WTC11 (cell line): ENCODE measurements around the gene EXD3.

ENCODE experiments used
- ATF1 ChIP-seq: sonication (generic); formaldehyde crosslinking; IDR thresholded peaks from 2 replicates; pipeline ENCODE4 v1.8.1; 2023; ENCODE audit warnings: mild to moderate bottlenecking, moderate library complexity, missing genetic modification reagents
- CREM ChIP-seq: sonication (generic); formaldehyde crosslinking; IDR thresholded peaks from 2 replicates; pipeline ENCODE4 v1.8.1; 2022; ENCODE audit warnings: mild to moderate bottlenecking, missing genetic modification reagents, moderate library complexity
- GABPB1 ChIP-seq: sonication (generic); formaldehyde crosslinking; IDR thresholded peaks from 2 replicates; pipeline ENCODE4 v1.8.1; 2023; ENCODE audit warnings: mild to moderate bottlenecking, missing genetic modification reagents
- HMGA2 ChIP-seq: fragments of 250-450 bp; sonication (Bioruptor Pico); IDR thresholded peaks from 2 replicates; pipeline ENCODE4 v1.4.0; 2021; ENCODE audit warnings: mild to moderate bottlenecking, moderate library complexity
- MYBL2 ChIP-seq: sonication (generic); formaldehyde crosslinking; IDR thresholded peaks from 2 replicates; pipeline ENCODE4 v1.8.1; 2023; ENCODE audit warnings: mild to moderate bottlenecking, moderate library complexity, missing genetic modification reagents
- SP1 ChIP-seq: sonication (generic); formaldehyde crosslinking; conservative IDR thresholded peaks from 2 replicates; pipeline ENCODE4 v1.8.1; 2022; ENCODE audit warnings: missing genetic modification reagents
- TCF7 ChIP-seq: sonication (generic); formaldehyde crosslinking; IDR thresholded peaks from 2 replicates; pipeline ENCODE4 v1.8.0; 2022; ENCODE audit warnings: mild to moderate bottlenecking, low read depth, missing genetic modification reagents, moderate library complexity
- ZNF416 ChIP-seq: fragments of 250-450 bp; sonication (Bioruptor Pico); IDR thresholded peaks from 2 replicates; pipeline ENCODE4 v1.9.0; 2021; ENCODE audit warnings: mild to moderate bottlenecking, inconsistent platforms
- TF ChIP-seq, protein P1 (sequence below): fragments of 200-600 bp; IDR thresholded peaks from 2 replicates; pipeline ENCODE4 v1.8.0; 2022; ENCODE audit warnings: antibody characterized with exemption
- TF ChIP-seq, protein P2 (sequence below): sonication (generic); formaldehyde crosslinking; conservative IDR thresholded peaks from 2 replicates; pipeline ENCODE4 v1.8.1; 2022; ENCODE audit warnings: mild to moderate bottlenecking, missing genetic modification reagents

DNA sequence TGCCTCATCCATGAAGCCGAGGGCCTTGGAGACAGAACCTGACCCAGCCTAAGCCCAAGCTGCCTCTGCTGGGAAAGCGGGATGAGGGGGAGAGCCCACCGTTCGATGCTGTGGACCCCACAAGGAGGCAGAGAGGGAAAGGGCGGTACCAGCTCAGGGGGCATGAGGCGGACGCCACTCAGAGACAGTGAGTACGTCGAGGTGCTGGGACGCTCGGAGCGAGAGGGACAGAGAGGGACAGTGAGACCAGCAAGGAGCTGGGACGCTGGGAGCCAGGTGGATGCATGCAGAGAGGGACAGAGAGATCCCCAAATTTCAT, 33.6 kb downstream of the EXD3 start:
- TF ChIP-seq, protein P1, sequence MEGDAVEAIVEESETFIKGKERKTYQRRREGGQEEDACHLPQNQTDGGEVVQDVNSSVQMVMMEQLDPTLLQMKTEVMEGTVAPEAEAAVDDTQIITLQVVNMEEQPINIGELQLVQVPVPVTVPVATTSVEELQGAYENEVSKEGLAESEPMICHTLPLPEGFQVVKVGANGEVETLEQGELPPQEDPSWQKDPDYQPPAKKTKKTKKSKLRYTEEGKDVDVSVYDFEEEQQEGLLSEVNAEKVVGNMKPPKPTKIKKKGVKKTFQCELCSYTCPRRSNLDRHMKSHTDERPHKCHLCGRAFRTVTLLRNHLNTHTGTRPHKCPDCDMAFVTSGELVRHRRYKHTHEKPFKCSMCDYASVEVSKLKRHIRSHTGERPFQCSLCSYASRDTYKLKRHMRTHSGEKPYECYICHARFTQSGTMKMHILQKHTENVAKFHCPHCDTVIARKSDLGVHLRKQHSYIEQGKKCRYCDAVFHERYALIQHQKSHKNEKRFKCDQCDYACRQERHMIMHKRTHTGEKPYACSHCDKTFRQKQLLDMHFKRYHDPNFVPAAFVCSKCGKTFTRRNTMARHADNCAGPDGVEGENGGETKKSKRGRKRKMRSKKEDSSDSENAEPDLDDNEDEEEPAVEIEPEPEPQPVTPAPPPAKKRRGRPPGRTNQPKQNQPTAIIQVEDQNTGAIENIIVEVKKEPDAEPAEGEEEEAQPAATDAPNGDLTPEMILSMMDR: no peak
- TF ChIP-seq ATF1: no peak
- TF ChIP-seq GABPB1 (CRISPR knock-in tag): no peak
- TF ChIP-seq MYBL2 (CRISPR knock-in tag): no peak
- no peak for TF ChIP-seq TCF7 (CRISPR knock-in tag)
- TF ChIP-seq, protein P2, sequence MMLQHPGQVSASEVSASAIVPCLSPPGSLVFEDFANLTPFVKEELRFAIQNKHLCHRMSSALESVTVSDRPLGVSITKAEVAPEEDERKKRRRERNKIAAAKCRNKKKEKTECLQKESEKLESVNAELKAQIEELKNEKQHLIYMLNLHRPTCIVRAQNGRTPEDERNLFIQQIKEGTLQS (CRISPR knock-in tag): no peak
- no peak for TF ChIP-seq HMGA2 (CRISPR knock-in tag)
- TF ChIP-seq CREM (CRISPR knock-in tag): no peak
- no peak for TF ChIP-seq SP1 (CRISPR knock-in tag)
- TF ChIP-seq ZNF416: no peak
